ENCODE measurements around the gene SH3D19.
A peak's percentile ranks its signal among the peaks of the same experiment; 100 is the strongest.

Gene SH3D19, protein sequence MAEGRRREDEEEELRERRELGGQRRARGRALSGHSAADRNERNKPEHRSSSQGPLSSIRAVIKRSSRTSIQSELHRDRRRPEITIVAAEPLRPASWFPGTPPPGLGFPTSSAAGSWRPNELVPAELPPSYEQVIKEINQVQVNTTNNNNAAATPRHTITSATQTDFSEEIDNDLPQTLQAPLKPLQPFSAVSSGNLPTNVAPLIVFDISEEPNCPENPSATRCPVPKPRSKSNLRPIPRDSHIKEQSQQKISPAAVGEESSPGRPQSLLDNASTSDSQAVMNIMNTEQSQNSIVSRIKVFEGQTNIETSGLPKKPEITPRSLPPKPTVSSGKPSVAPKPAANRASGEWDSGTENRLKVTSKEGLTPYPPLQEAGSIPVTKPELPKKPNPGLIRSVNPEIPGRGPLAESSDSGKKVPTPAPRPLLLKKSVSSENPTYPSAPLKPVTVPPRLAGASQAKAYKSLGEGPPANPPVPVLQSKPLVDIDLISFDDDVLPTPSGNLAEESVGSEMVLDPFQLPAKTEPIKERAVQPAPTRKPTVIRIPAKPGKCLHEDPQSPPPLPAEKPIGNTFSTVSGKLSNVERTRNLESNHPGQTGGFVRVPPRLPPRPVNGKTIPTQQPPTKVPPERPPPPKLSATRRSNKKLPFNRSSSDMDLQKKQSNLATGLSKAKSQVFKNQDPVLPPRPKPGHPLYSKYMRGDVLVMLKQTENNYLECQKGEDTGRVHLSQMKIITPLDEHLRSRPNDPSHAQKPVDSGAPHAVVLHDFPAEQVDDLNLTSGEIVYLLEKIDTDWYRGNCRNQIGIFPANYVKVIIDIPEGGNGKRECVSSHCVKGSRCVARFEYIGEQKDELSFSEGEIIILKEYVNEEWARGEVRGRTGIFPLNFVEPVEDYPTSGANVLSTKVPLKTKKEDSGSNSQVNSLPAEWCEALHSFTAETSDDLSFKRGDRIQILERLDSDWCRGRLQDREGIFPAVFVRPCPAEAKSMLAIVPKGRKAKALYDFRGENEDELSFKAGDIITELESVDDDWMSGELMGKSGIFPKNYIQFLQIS

DNA sequence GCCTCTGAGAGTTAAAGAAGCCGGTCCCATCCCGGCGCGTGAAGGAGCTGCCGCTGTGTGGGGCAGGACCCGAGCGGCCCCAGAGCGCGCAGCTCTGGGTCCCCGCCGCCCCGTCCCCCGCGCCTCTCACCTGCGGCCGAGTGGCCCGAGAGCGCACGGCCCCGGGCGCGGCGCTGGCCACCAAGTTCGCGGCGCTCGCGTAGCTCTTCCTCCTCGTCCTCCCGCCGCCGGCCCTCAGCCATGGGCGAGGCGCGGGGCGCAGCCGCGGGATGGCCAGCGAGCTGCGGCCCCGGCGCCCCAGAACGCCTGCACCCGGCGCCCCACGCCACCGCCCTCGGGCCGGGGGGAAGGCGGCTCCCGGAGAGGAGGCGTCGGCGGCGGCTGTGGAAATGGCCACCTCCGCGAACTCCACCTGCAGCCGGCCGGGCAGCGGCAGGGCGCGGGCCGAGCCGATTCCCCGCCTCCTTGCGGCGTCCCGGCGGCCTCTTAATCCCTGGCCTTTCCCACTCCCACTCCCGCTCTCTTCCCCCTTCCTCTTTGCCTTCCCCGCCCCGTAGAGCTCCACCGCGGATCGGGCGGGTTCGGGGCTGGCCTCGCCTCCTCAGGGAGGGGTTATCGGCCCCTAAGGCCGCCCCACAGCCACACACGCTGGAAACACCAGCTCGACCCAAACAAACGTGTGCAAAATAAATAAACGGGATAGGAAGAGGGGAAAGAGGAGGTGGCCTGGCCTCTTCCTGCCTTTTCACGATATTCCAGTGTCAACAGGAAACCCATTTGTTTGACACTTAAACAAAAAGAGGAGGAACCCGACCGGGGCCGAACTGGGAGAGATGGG is at the start of gene SH3D19:
TSS of gene SH3D19 (minus strand) at position 495 of the 838 bp plus-strand sequence. CDS start at position 242, 253 bp downstream.
- no peak for DNase-seq (ENCODE audit: low spot score)

DNA sequence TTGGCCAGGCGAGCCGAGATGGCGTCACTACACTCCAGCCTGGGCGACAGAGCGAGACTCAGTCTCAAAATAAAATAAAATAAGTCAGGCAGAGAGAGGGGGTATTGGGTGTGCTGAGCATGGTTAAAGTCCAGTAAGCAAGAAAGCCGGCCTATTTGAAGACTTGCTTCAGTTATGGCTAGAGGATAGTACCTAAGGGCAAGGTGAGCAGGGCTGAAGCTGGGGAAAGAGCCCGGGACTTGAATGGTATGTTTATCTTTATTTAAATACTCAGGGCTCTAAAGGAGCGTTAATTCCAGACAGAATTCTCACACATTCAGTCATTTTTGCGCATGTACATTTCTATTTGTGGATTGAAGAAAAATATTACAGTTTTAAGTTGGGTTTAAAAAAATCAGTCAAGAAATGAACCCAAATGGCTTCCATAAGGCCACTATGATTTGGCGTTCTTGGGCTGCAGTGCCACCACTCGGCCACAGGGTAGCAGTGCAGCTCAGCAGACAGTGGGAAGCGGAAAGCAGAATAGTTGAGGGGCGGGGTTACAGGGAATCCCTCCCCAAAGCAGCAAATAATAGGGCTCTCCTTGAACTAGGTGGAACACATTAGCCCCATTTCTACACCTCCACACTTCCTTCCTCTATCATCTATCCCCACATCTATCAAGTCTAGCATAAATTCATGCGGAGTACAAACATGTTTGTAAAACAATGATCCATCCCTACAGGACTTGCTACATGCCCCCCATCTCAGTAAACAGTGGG is 37.2 kb upstream of the SH3D19 start:
- DNase-seq (ENCODE audit: low spot score): peak; percentile 70

DNA sequence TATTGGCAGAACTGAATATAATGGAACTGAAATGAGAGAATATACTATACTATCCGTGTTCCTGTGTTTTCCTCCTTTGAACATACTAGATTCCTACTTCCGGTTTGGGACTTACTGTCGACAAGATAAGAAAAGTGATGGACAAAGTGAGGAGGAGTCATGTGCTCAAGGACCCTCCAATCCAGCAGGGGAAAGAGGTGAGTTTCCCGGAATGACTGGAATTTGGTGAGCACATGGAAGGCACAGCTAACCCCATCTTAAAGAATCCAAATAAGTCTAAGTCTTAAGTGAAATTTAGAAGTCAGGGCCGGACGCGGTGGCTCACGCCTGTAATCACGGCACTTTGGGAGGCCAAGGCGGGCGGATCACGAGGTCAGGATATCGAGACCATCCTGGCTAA is 36.6 kb upstream of the SH3D19 start:
- DNase-seq (ENCODE audit: low spot score): no peak

DNA sequence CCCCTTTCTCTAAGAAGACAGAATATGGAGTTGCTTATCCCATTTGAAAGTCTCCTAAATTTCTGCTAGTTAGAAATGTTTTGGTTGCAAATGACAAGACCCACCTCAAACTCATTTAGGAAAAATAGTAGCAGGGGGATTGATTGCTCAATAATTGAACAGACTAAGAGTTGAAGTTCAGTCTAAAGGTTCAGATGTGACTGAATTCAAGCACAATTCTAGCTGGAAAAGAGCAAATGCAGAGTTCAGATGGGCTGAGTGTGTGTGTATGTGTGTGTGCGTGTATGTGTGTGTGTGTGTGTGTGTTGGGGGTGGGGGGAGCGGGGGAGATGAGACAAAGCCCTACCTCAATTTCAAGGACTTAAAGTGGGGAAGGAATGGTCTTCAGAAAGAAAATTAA is 35.7 kb upstream of the SH3D19 start:
- DNase-seq (ENCODE audit: low spot score): no peak

DNA sequence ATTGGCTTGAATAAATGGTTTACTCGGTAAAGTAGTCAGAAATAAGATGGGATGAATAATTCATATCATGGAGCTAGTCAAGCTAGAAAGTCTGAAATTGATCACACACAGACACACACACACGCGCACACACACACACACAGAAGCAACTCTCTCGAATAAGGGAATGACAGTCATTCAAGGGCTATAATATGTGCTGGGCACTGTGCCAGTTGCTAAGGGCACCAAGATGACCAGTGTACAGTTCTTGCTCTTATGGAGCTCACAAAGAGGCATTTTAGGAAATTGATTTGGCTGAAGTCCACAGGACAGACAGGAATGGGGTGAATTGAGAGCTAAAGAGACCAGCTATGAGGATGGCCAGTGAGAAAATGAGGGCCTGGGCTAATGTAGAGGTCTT is 34.2 kb upstream of the SH3D19 start:
- DNase-seq (ENCODE audit: low spot score): no peak

DNA sequence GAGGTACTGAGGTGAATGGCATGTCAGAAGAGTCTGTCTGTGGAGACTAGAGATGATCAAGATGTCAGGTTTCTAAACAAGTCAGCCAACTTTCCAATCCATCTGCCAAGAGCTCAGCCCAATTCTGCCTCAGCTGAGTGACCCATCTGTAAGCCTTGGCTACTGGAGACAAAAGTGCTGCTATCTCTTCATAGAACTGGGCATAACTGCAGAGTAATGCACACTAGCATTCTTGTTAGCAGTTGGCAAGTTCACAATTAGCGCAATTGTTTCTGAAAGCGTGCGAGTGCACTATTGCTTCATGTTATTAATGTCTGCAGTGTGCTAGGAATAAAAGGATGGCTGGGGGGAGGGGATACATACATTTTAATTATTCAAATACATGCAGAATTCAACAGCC is 32.9 kb upstream of the SH3D19 start:
- no peak for DNase-seq (ENCODE audit: low spot score)

DNA sequence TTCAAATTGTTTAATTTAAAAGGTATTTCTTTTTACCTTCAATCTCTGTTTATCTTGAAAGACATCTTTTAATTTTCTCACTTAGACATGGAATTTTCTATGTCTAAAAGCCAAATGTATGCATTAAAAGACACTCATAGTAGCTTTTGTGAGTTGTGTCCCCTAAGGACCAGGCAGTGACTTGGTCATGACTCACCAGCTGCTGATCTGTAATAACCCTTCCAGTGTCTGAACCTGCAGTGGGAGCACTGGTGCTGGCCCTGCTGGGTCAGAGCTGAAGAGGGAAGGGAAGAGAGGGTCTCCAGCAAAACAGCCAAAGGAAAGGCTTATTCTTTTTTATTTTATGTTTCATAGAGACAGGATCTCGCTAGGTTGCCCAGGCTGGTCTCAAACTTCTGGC is 31.1 kb upstream of the SH3D19 start:
- DNase-seq (ENCODE audit: low spot score): no peak

DNA sequence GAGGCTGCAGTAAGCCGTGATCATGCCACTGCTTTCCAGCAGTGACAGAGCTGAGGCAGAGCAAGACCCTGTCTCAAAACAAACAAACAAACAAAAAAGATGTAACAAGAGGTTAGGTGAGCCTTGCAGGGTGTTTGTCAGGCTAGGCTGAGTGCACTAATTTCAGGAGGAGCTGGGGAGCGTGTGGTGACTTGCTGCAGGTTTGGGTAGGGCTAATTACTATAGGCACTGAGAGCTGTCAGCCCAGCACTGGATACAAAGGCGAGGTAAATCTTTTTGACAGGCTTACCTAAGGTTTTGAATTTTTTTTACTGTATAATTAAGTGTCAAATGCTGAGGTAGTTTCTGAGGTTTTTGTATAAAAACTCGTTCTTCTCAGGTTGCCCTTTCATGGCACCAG is 29.8 kb upstream of the SH3D19 start:
- no peak for DNase-seq (ENCODE audit: low spot score)

DNA sequence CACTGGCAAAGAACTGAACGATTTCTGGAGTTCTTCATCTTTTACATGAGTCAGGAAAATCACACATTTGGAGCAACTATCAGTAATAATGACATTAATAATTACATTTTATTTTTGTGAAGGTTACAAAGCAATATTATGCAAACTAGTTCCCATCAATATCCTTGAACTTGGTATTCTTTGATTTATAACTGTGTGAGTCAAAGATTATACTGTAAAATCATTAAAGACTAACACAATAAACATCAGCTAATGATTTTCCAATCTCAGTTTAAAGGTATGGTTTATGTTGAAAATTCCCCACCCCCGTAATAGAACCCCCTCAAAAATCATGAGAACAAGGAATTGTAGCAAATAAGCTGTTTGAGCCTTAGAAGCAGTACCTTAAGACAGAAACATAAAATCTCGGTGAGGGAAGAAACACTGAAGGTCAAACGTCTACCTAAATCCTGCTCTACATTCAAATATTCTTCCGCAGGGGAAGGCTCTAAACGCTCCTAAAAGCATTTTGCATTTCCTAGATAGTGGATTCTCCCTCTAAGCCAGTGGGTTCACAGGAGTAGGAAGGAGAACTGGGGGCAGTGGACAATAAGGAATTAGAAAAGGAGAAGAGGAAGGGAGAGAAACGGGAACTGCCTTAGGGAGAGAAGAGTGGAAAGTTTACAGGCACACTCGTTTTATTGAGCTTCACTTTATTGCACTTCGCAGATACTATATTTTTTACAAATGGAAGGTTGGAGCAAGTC is 22.3 kb upstream of the SH3D19 start:
- DNase-seq (ENCODE audit: low spot score): no peak

DNA sequence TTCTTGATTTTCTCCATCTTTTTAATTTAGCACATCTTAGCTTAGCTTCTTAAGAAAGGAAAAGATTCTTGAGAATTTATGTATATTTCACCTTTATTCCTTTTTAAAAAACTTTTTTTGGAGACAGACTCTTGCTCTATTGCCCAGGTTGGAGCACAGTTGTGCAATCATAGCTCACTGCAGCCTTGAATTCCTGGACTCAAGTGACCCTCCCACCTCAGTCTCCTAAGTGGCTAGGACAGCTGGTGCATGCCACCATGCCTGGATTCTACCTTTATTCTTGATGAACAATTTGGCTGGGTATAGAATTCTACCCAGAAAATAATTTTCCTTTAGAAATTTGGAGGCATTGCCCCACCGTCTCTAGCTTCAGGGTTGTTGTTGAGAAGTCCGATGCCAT is 19.5 kb upstream of the SH3D19 start:
- DNase-seq (ENCODE audit: low spot score): no peak

DNA sequence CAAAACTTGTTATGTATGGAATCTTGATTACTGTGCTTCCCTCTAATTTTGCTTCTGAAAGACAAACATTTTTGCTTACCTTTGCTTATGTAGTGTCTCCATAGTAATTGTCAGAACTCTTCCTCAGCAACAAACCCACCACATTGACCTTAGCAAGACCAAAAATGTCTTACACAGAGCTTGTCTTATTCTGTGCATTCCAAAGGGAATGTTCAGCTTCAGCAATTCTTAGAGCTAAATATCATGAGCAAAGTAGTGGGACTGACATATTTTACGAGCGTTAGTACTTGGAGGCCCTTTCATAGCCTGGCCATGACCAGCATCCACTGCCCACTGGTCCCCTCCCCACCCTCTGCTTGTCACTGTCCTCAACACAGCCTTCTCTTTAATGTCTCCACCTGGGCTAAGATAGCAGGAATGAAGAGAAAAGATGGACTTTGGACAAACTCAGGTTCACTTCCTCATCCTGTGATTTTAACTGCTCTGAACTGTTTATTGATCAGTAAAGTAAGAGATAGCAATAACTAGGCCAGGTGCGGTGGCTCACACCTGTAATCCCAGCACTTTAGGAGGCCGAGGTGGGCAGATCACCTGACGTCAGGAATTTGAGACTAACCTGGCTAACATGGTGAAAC is 15.5 kb upstream of the SH3D19 start:
- no peak for DNase-seq (ENCODE audit: low spot score)

DNA sequence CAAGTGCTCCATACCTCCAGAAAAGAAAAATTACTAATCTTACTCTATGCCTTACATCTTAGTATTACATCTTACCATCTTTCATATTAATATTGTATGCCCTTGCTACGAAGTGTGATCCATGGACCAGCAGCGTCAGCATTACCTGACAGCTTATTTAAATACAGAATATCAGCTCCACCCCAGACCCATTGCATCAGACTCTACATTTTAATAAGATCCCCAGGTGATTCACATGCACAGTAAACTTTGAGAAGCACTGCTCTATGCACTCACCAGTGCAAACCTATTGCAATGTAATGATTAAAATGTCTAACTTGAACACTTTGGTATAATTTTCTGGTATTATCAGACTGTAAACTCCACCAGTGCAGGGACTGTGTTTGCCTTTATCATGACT is 14.1 kb upstream of the SH3D19 start:
- no peak for DNase-seq (ENCODE audit: low spot score)

DNA sequence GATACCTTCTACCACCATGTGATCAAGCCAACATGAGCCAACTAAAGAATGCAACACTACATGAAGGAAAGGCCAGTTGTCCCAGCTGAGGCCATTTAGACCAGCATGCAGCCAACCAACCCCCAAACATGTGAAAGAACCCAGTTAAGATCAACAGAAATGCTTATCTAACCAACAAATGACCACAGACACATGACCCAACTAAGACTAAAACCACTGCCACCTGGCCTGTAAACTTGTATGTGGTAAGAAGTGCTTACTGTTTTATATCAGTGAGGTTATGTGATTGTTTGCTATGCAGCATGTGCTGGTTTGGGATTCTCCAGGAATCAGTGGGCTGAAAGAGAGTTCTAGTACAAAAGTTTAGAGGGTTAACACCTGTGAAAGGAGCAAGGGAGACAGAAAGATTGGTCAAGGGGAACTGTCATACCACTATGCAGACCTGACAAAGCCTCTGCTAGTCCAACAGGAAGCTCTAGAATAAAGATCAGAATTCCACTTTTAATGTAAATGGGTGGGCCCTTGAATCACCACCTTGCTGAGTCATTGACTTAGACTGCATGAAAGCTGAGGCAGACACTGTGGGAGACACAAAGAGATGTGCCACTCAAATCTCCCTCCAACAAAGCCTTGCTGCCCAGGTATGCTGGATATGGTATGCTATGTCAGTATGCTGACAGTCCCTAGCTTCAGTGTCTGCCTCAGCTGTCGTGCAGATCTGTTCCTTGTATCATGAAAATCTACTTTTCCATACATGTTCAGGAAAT is 6.1 kb upstream of the SH3D19 start:
- DNase-seq (ENCODE audit: low spot score): no peak

DNA sequence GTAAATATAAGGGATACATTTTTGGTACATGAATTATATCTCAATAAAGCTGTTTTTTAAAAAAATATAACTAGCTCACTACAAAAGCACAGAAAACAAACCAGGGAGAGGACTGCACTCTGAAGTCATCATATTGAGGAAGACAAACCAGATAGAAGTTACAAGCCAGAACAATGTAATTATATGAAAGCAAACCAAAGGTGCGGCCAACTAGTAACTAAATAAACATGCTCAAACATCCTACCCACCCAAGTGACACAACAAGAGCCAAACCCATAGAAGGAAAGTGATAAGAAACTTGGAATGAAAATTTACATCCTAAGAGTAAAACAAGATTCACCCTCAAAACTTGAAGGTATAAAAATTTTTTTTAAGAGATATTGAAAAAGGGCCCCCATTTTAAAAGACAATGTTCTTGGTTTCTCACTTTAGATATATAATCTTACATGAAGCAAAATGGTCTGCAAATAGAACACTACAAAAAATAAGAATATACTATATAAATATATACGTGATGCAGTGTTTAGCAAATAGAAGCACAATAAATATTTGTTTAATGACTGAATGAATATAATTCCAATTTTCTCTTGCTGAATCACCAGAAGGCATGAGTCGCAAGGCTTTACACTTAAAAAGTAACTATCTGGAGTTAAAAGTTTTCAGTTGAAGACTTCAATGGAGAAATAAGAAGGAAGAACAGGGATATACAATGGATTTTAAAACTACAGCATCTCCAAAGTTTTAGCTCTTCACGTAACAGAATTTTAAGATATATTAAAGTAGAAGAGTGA is 4.0 kb upstream of the SH3D19 start:
- no peak for DNase-seq (ENCODE audit: low spot score)

DNA sequence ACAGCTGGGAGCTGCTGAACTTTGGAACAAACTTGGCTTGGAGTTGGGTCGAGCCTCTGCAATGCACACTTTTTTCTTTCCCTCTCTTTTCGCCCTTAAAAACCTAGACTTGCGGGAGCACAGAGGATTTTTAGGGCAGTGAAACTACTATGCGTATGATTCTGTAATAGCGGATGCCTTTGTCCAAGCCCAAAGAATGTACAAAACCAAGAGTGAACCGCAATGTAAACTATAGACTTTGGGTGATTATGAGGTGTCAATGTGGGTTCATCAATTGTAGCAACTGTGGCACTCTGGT is 493 bp upstream of the SH3D19 start:
- no peak for DNase-seq (ENCODE audit: low spot score)

DNA sequence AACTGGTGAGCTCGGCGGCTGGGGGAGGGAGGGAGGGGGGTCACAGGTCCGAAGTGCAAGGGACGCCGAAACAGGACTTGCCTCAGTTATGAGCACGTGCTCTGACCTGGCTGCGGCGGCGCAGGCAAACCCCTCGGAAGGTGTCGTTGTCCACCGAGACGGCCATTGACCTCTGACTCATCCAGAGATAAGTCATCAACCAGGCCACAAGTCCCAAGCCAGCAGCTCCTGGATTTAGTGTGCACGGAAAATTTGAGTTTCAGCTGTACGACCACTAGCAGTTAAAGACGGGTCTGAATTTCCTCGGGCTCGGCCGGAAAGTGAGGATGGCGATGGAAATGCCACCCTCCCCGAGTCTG is 674 bp downstream of the SH3D19 start:
- no peak for DNase-seq (ENCODE audit: low spot score)

DNA sequence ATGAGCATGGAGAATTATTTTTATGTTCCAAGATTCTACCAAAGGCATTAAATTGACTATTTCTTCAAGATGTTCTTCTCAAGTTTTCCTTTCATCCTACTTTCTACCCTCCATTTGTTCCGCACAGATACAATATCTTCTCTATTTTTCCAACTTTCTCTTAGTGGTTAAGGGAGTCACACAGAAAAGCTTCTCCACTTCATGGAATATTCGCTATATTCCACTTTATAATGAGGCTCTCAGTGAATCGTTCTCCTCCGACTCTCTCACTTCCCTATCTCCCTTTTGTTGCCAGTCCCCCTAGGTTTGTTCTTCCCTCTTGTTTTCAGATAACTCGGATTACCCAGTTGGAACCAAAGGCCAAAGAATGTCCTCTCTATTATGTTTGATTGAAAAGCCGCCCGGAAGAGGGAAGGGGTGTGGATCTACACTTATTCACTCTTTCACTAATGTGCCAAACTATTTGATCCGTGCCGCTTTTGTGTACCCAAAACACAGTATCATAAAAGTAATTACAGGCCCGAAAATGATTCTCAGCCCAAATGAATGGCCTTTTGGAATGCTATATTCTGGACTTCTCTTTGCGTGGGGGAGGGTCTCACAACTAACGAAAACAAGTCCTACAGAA is 1.2 kb downstream of the SH3D19 start:
- DNase-seq (ENCODE audit: low spot score): no peak

DNA sequence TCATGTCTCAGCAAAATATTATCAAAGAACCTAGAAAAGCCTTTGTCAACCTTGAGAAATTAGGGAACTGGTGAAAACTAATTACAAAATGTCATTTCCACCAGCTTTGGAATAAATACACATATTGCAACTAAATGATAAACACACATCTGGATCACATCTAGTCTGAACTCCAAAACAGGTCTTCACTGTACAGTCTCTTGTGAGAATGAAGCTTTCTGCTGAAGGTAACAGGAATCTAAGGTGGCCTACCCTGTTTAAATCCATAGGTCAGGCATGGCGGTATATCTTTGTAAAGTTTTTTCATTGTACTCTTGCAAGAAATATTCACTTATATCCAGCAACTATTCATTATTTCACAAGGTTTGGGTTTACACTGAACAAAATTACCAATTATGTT is 1.7 kb downstream of the SH3D19 start:
- DNase-seq (ENCODE audit: low spot score): no peak
